Right ventricle myocardium inferior (tissue), 1 donor: ENCODE measurements around the gene RPL29. TPM values are rescaled to one million over a fixed set of nuclear protein-coding genes. Genes with fewer than 3 reads are reported as not detected.
A peak's percentile ranks its signal among the peaks of the same experiment; 100 is the strongest.
"Not testable (repeated sequence)": the region's sequence is repeated elsewhere in the genome, so short reads cannot be mapped to it uniquely, and the experiment has no call there.

Experiments
- ATAC-seq: fragments of 200-7000 bp; cut with Tn5 transposase; one replicate; pipeline ENCODE4 v1.9.1; 2020; ENCODE audit warnings: mild to moderate bottlenecking, moderate library complexity
- DNase-seq: peaks from one replicate; pipeline ENCODE4 v3.0.0; 2021; ENCODE audit errors: missing footprints
- intact Hi-C: fragments of 100-400 bp; cut with DNase I; formaldehyde crosslinking; loops from one replicate; pipeline ENCODE4 v1.11.0; 2022
- total RNA-seq: library from RNA; stranded (reverse); fragmentation: NEBNext Ultra II Directional; extraction: Animal tissue kit (Norgen Biotek cat#: 25700); gene quantifications from one replicate; pipeline ENCODE4 v1.2.1, GENCODE V29; 2021
- donor health status: DM: no; HTN: yes; CAD: no; lungs with severe emphysema.

The RPL29 gene
- total RNA-seq, 1 donor from 2014 or later, result 677 TPM

DNA sequence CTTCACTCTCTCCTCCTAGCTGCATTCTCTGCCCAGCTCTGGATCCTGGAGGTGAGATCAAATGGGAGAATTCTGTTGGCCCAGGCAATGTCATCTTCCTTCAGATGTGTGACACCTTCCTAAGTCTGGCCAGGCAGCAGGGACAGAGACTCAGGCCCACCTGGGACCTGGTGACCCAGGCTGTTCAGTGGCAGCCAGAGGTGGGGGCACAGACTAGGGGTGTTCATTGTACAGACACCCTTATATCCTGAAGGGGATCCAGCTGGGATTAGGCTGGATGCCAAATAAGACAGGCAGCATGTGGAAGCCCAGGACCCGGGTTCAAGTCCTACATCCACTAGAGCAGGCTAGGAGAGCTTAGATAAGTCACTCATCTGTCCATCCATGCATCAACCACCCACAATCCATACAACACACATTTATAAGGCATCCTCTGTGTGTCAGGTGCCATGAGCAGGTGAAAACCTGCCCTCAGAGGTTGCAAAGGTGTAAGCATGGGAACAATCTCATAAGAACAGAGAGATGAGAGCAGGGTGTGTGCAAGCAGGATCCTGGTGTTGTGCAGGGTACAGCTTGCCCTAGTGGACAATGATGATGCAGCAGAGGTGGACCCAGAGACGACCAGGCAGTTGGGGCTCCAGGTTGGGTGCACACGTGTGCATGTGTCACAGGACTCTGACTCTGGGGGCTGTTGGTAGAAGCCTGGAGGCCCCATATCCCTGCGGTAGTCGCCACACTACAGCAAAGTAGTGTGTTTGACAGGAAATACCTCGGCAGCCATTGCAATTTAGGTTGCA lies 18.3 kb upstream of the RPL29 start:
- DNase-seq, result peak; percentile 48
- intact Hi-C loops, result no loop called here
- no peak for ATAC-seq

DNA sequence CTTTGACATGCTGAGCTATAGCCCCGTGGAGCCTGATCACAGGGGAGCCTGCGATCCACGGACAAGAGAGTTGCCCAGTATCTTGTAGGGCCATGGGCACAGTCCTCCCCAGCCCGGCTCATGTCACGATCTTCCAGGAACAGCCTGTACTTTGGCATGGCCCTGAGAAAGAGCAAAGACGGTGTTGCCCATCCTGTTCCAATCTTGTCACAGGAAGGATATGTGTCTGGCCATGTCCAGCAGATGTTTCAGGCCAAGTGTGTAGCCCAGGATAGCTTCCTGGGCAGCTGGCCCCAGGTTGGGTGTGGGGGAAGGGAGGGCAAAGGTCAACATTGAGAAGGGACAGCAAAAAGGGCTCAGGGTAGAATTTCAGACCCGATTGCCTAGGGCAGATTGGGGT lies 17.0 kb upstream of the RPL29 start:
- intact Hi-C loops, result no loop called here
- DNase-seq (peak; percentile 40), ATAC-seq (peak; percentile 15)

DNA sequence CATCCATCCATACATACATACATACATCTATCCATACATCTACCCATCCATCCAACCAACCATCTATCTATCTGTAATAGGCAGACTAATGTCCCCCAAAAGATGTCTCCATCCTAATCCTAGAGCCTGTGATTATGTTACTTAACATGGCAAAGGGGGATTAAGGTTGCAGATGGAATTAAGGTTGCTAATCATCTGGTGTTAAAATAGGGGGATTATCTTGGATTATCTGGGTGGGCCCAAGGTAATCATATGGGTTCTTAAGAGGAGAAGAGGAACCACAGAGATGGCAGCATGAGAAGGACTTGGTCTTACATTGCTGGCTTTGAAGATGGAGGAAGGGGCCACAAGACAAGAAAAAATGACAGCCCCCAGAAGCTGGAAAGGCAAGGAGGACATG lies 14.7 kb upstream of the RPL29 start:
- intact Hi-C loops, result no loop called here
- ATAC-seq (no peak), DNase-seq (no peak)

DNA sequence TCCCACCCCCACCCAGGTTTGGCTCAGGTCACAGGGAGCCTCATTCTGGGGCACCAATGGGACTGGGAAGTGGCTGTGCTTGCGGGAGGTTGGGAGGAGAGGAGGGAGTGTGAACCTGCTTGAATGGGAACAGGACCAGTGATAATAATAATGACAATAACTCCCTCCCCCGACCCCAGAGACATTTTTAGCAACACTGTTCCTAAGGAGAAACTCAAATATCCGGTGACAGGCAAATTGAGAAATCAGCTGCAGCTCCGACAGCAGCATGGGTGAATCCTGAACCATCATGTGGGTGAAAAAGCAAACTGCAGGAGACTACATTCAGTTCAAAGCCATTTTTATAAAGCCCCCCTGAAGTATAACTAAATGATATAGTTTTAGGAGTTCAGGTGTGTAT lies 11.6 kb upstream of the RPL29 start:
- DNase-seq (no peak), ATAC-seq (no peak)
- intact Hi-C loops, result no loop called here

DNA sequence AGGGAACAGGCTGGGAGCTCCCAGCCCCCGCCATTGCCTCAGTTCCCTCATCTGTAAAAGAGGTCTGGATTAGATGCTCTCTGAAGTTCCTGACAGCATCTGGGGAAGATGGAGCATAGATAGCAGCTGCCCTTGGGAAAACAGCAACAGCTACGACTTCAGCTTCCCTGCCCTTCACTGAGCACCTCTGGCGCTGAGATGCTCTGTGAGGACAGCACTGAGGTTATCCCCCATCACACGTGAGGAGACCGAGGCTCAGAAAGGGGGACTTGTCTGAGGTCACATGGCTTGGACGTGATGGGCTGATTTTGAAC lies 11.1 kb upstream of the RPL29 start:
- no peak for DNase-seq

DNA sequence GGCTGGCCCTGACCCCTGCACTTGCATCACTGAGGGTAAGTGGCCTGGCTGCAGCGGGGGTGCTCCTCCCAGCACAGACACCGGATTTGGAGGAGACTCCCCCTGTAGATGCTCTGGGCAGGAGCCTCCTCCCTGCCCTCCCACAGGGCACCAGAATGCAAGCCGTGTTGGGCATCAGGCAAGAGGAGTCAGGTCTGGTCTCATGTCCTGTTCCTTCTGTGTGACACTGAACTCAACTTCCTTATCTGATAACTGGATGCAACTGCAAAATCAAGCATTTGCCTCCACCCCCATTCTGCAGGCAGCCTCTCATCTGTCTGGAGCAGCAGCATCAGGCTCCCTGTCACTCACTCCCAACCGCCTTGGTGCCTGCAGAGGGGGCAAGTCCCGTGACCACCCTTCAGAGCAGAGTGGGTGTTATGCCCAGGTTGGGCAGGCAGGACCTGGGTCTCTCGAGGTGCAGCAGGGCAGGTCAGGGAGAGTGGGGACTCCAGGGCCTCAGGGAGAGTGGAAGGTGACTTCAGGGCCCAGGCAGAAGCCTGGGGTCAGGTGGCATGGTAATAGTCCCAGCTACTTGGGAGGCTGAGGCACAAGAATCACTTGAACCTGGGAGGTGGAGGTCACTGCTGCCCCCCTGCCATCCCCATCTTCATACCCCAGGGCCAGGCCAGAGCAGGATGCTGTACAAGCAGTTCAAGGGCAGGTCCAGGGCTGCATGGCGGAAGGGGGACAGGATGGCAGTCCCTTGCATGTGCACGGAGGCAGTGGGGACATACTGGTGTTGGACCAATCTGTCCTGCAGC lies 10.5 kb upstream of the RPL29 start:
- peak; percentile 64 for DNase-seq
- intact Hi-C loops, result no loop called here
- no peak for ATAC-seq

More for the DNA sequence above, 11.1 kb upstream of the RPL29 start:
- no peak for ATAC-seq
- intact Hi-C loops, result no loop called here

DNA sequence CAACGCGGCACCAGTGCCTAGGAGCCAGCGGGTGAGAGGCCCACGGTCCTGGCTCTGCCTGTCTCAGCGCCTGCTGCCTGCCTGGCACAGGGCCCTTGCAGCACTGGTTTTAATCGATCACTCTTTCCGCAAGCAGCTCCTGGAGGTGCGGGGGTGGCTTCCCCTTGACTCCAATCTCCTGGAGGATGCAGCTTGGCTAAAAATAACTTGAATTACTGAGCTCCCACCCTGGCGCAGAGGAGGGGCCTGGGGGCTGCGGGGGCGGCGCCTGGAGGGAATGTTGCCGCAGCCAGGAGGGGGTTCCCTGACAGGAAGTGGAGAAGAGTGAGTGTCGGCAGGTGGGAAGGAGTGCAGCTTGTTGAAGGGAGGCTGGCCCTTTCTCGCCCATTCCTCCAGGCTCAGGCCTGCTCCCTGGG lies 9.9 kb upstream of the RPL29 start:
- ATAC-seq, result peak; percentile 7
- intact Hi-C loops, result no loop called here
- DNase-seq, result peak; percentile 64

DNA sequence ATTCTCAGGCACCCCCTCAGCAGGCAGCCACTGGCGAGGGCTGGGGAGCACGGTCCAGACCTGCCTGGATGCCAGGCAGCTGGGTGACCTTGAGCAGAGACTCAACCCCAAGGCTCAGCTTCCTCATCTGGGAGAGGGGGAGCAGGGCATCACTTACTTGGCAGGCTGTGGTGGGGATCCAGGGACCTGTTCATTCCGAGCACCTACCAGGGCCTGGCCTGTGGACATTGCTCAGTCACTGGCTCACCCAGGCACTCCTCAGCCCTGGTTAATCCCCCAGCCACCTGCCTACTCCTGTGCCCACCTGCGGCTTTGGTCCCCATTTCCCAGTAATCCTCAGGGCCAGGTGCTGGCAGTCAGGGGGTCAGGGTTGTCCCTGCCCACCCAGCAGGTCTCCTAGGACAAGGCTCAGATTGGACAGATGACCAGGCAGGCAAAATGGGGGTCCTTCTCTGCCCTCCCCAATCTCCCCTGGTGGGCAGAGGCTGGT lies 9.3 kb upstream of the RPL29 start:
- ATAC-seq, result peak; percentile 9
- DNase-seq, result peak; percentile 55
- intact Hi-C loops, result loop anchor here (1.0 to 5.0 kb wide), 3 partner anchors 50 to 337 kb away; no protein-coding TSS in a partner anchor

DNA sequence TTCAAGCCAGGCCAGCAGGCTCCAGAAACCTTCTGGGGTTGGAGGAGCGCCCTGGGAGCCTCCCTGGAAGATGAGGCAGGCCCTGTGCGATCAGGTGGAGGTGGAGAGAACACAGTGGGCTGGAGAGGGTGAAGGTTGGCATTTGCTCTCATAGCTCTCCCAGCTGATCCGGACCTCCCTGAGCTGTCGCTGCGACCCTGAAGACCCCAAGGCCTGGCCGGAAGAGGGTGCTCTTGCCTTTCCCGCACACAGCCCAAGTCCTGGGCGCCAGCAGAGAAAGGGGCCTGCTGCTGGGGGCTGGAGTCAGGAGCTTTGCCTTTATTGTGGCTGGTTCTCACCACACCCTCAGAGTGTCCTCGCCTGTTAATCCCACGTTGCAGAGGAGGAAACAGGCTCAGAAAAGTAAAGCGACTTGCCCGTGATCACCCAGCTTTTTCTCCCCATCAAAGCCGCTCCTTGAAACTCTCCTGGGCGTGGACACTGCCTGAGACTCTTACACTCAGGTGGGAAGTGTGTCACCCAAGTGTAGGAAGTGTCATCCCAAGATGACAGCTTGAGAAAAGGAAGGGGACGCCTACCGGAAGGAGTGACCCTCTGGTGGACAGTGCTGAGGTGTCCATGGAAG lies 8.6 kb upstream of the RPL29 start:
- peak; percentile 76 for ATAC-seq
- DNase-seq, result peak; percentile 78
- intact Hi-C loops, result loop anchor here (1.0 to 5.0 kb wide), 3 partner anchors 51 to 338 kb away; no protein-coding TSS in a partner anchor

DNA sequence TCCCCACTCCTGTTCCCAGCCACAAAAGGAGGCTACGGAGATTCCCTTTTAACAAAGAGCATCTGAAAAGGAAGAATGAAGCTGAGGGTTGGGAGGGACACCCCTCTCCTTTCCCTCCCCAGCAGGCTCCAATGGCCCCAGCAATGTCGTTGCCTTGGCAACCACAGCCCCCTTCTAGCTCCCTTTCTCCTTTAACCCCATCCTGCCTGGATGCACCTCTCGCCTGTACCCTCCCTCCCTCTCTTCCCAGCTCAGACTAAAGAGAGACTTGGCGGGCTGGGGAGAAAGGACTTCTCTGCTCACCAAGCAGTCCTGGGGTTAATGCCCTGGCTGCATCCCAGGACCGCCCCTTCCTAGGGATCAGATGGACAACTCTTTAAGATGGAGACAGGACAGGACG lies 7.1 kb upstream of the RPL29 start:
- peak; percentile 25 for DNase-seq
- intact Hi-C loops, result loop anchor here (5.0 kb wide), 1 partner anchor 340 kb away; no protein-coding TSS in a partner anchor
- no peak for ATAC-seq

DNA sequence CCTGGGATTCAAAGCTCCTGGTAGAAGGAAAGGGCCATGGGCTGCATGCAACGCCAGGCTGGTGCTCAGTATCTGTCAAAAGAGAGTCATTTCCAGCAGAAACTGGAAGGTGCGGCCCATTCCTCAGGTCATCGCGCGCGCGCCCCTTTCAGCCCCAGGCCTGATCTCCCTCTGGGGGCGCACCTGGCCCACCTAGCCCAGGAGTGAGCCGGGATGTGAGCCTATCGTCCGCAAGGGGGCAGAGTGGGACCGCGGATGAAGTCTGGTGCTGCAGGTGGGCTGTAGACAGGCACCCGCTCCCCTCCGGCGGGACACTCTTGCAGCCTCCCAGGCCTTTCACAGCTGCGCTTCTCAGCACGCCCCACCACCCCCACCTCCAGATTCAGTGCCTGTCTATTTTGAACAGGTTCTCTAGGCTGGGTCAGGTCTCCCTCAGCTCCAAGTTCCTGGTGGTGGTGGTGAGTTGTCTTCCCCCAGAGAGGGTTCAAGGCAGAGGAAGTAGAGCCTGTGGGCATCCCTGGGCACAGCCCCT lies 5.8 kb upstream of the RPL29 start:
- ATAC-seq, result peak; percentile 66
- DNase-seq, result peak; percentile 90
- intact Hi-C loops, result loop anchor here (1.0 to 5.0 kb wide), 2 partner anchors 143 to 341 kb away; no protein-coding TSS in a partner anchor

DNA sequence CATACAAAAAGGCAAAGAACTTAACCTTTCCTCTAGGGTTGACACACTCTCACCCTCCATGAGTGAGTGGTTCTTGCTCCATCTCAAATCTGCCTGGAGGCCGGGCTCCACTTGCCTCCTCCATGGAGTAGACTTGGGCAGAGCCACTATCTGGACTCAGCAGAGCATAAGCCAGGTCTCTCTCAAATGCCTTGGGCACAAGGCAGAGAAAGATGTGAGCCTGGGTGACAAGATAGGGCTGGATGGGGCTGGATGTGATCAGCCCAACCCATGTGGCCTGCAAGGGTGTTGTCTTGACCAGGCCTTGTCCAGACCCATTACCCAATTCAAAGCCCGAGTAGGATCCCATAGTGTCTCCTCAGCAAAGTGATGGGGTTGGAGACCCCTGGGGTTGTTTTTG lies 4.2 kb upstream of the RPL29 start:
- peak; percentile 11 for DNase-seq
- ATAC-seq, result no peak
- intact Hi-C loops, result loop anchor here (5.0 kb wide), 1 partner anchor 342 kb away; no protein-coding TSS in a partner anchor

DNA sequence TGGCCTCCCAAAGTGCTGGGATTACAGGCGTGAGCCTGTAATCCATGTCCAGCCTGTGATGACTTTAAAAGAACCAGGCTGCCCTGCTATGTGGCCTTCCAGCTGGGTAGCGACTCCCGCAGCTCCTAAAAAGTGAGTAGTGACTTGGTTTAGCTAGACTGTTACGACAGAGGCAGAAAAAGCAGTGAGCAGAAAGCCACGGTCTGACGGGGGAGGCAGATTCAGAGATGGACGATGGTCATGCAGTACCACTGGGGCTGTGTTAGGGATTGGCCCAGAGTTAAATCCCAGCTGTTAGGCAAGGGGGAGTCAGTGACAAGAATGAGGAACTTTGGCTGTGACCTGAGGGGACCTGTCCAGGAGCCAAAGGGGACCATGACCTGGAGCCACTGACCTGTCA lies 3.1 kb upstream of the RPL29 start:
- intact Hi-C loops, result no loop called here
- no peak for ATAC-seq
- peak; percentile 14 for DNase-seq

DNA sequence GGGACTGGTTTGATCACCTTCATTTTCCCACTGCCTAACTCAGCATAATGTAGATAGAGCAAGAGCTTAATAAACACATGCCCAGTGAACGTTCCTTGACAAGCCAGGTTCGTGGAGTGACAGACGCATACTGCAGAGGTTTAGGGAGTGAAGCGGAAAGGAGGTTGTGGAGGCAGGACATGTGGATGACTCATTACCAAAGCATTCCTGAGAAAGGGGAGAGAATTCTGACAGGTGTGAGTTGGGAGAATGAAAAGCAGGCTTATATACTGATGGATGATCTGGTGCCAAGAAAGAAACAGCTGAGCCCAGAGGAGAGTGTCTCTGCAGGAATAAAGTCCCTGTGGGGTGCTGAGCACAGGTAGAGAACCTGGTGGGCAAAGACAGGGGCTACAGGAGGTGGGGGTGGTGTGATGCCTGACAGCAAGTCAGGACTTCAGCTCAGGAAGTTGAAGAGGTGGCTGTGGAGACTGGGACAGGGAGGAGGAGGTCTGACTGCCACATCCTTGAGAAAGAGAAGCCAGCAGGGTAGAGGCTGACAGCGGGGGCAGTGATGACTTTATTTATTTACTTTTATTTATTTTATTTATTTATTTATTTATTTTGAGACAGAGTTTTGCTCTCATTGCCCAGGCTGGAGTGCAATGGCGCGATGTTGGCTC lies 2.4 kb upstream of the RPL29 start:
- peak; percentile 27 for DNase-seq
- no peak for ATAC-seq
- intact Hi-C loops, result no loop called here

DNA sequence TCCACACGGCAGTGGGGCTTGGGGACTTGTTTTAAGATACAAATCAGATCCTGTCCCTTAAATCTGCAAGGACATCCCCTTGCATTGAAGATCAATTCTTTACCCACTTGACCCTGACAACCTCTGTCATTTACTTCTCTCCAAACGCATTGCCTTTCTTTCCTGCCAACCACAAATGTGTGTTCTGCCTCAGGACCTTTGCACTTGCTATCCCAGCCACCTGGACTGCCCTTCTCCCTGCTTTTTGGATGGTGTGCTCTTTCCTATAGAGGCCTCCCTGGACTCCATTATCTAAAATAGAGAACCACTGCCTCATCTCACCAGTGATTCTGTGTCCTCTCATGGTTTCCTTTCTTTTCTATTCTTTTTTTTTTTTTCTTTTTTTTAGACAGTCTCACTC lies 1.5 kb upstream of the RPL29 start:
- ATAC-seq (no peak), DNase-seq (peak; percentile 0)
- intact Hi-C loops, result no loop called here

DNA sequence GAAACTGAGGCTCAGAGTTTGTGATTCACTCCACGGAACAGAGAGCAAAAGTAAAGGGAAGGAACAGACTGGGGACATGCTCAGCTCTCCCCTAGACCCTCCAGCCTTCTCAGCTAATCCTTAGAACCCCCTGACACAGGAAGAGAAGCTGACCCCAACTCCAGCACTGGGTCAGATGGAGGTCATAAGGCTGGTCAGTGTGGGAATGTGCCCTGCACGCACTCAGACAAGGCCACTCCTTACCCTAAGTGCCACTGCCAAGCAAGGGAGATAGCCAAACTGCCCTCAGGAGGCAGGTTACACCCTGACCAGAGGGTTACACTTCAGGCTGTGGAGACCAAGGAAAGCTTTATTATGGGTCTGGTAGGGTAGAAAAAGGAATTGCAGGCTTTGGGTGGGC lies 1.2 kb downstream of the RPL29 start:
- no peak for ATAC-seq
- peak; percentile 6 for DNase-seq
- intact Hi-C loops, result no loop called here

DNA sequence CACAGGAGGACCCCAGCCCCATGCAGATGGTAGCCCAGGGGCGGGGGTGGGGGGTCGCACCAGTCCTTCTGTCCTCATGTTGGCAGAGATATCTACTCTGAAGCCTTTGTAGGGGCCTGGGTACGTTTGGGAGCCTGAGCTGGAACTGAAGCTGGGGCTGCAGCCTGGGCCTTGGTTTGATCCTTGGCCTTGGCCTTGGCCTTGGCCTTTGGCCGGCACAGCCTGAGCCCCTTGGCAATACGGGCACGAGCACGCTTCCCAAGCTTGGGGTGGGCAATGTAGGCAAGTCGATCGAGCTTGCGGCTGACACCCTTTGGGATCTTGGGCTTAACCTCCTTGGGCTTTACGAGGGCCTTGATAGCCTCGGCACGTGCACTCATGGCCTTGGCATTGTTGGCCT lies 2.0 kb downstream of the RPL29 start:
- intact Hi-C loops, ATAC-seq: not testable (repeated sequence)
- peak; percentile 52 for DNase-seq

DNA sequence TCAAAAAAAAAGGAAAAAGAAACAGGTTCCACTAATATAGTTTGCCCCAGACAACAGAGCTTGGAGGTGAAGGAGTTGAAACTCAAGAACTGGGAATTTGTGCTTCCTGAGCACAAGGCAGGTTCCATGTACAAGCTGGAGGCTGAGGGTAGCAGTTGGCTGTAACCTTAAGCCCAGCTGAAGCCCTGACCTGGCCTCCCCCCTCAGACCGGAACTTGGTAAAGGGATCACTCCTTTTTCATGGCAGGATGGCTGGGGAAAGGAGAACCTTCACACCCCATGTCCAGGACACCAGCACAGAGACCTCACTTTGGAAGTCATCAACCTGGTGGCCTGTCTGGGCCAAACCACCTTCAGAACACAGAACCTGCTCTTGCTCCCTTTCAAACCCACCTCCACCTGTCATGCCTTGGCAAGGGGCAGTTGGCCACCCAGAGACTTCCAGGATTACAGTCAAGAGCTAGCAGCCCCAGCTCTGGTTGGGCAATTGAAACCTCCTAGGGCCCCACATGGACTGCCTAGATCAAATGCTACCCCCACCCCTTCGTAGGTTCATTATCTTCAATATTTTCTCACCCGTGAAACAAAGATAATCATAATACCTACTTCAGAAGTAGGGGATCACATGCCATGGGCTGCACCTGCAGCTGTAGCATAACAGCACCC lies 3.5 kb downstream of the RPL29 start:
- intact Hi-C loops, result no loop called here
- no peak for ATAC-seq
- DNase-seq, result peak; percentile 32
